SJCRH30 (cell line): Measurements from ENCODE around the gene FAM219A. TPM values are rescaled to one million over a fixed set of nuclear protein-coding genes. Genes with fewer than 3 reads are reported as not detected.

Source experiments
- DNase-seq, 2 experiments: peaks; one replicate each; pipeline ENCODE4 v3.0.0-alpha.2; 2015 to 2020
- H3K27ac ChIP-seq: fragments of 250-450 bp; sonication (Bioruptor Pico); 2 replicates; pipeline ENCODE4 v1.5.1; 2020; ENCODE audit warnings: mild to moderate bottlenecking, moderate library complexity
- H3K27me3 ChIP-seq: fragments of 250-450 bp; sonication (Bioruptor Pico); 2 replicates; pipeline ENCODE4 v1.5.1; 2020; ENCODE audit warnings: mild to moderate bottlenecking, moderate library complexity
- H3K36me3 ChIP-seq: fragments of 250-450 bp; sonication (Bioruptor Pico); 2 replicates; pipeline ENCODE4 v1.5.1; 2020; ENCODE audit warnings: mild to moderate bottlenecking, moderate library complexity
- H3K4me1 ChIP-seq: fragments of 250-450 bp; sonication (Bioruptor Pico); 2 replicates; pipeline ENCODE4 v1.5.1; 2020; ENCODE audit warnings: mild to moderate bottlenecking, moderate library complexity
- H3K4me3 ChIP-seq: fragments of 250-450 bp; sonication (Bioruptor Pico); 2 replicates; pipeline ENCODE4 v1.5.1; 2020; ENCODE audit warnings: mild to moderate bottlenecking, moderate library complexity
- H3K9me3 ChIP-seq: fragments of 250-450 bp; sonication (Bioruptor Pico); replicated peaks from 2 replicates; pipeline ENCODE4 v1.5.1; 2020; ENCODE audit warnings: mild to moderate bottlenecking, moderate library complexity
- total RNA-seq: library from RNA; depleted of rRNA; stranded (reverse); fragments of >200 nt; shearing (Covaris generic); gene quantifications from 2 replicates; pipeline ENCODE4 v1.2.3, GENCODE V29; 2014

FAM219A gene
- total RNA-seq, 1 experiment from 2014 or later: 4.7 TPM

GRCh38 chr9:34412336-34412735 is 46.0 kb downstream of the FAM219A start:
- no peaks in the 10 kb centered on the region for H3K36me3 ChIP-seq
- H3K4me1 ChIP-seq: no peaks in the 10 kb centered on the region
- H3K9me3 ChIP-seq: no peaks in the 10 kb centered on the region
- H3K4me3 ChIP-seq: no peak overlapping the region
- H3K27me3 ChIP-seq: no peaks in the 10 kb centered on the region
- no peak for DNase-seq
- H3K27ac ChIP-seq: no peak overlapping the region

DNA sequence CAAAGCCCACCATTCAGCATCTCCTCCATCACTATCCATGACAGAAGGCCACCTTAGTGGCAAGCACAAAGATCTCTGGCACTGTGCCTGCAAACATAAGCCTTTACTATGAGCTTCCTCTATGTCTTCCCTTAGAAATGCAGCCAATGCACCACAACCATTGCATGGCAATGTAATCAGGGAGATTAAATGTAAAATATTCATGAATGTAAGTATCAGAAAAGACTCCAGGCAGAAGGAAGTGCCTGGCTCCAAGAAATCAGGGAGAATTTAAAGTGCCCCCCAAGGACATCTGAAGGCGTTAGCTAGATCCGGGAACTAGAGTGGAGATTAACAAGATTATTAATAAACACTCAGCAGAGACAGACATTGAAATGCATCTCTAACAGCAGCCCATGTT is 49.2 kb downstream of the FAM219A start:
- no peak for DNase-seq
- Histone ChIP-seq H3K4me3 (no peak overlapping the region), H3K36me3 (no peaks in the 10 kb centered on the region), H3K27me3 (no peaks in the 10 kb centered on the region), H3K9me3 (no peaks in the 10 kb centered on the region), H3K27ac (no peak overlapping the region), H3K4me1 (no peaks in the 10 kb centered on the region)

DNA sequence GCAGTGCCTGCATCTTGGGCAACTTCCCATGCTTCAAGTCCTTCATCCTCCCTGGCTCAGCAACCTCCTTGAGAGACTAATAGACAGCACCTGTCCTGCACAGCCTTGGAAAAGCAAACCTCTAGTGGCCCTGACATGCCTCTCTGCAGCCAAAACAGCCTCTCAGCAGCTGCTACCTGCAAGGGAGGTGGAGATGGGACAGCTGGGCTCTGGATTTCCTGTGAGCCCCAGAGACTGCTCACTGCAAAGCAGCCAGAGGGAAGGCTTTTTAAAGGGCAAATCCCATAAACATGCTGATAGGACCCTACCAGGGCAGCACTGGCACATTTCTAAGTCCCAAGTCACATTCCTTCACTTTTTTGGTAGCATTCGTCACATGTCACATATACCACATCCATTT is 50.2 kb downstream of the FAM219A start:
- DNase-seq: no peak

DNA sequence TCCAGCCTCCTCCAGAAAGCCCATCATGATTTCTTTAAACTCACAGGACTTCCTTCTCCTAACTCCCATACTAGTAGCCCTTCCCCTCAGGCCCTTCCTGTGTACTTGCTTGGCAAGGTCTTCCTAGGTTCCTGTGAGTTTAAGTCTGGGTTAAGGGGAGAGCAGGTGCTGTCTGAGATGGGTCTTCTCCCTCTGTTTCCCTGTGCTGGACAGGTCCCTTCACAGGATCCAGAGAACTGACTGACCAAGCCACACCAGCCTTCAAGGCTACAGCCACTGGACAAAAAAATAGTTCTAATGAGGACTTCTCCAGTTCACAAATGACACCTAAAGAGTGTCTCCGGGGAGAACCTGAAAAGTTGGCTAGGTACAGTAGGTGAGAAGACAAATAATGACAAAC is 52.2 kb downstream of the FAM219A start:
- Histone ChIP-seq H3K9me3 (no peaks in the 10 kb centered on the region), H3K4me3 (no peak overlapping the region), H3K4me1 (no peaks in the 10 kb centered on the region), H3K27me3 (no peaks in the 10 kb centered on the region), H3K27ac (no peak overlapping the region), H3K36me3 (no peaks in the 10 kb centered on the region)
- DNase-seq: no peak

More for the DNA sequence above, 50.2 kb downstream of the FAM219A start:
- no peaks in the 10 kb centered on the region for H3K36me3 ChIP-seq
- no peak overlapping the region for H3K4me3 ChIP-seq
- H3K9me3 ChIP-seq: no peaks in the 10 kb centered on the region
- no peak overlapping the region for H3K27ac ChIP-seq
- H3K4me1 ChIP-seq: no peaks in the 10 kb centered on the region
- H3K27me3 ChIP-seq: no peaks in the 10 kb centered on the region

- no peaks in the 10 kb centered on the region for H3K4me1 ChIP-seq
- H3K4me3 ChIP-seq: no peak overlapping the region
- H3K27ac ChIP-seq: no peak overlapping the region
- H3K27me3 ChIP-seq: no peaks in the 10 kb centered on the region
- DNase-seq: no peak
- H3K9me3 ChIP-seq: no peaks in the 10 kb centered on the region
- no peaks in the 10 kb centered on the region for H3K36me3 ChIP-seq
Measured at GRCh38 chr9:34405719-34406118, 52.7 kb downstream of the FAM219A start.

- Histone ChIP-seq H3K27ac (no peak overlapping the region), H3K9me3 (no peaks in the 10 kb centered on the region), H3K27me3 (no peaks in the 10 kb centered on the region), H3K4me1 (no peaks in the 10 kb centered on the region), H3K4me3 (no peak overlapping the region), H3K36me3 (no peaks in the 10 kb centered on the region)
- DNase-seq: peak; percentile 61 to 79
Measured at GRCh38 chr9:34403554-34404380, 54.6 kb downstream of the FAM219A start.

- H3K4me3 ChIP-seq: no peak overlapping the region
- H3K4me1 ChIP-seq: no peaks in the 10 kb centered on the region
Measured at GRCh38 chr9:34400686-34401602, 57.4 kb downstream of the FAM219A start.

GRCh38 chr9:34400275-34400674 is 58.1 kb downstream of the FAM219A start:
- Histone ChIP-seq H3K36me3 (no peaks in the 10 kb centered on the region), H3K27me3 (no peaks in the 10 kb centered on the region), H3K9me3 (no peaks in the 10 kb centered on the region), H3K4me1 (no peaks in the 10 kb centered on the region), H3K4me3 (no peak overlapping the region), H3K27ac (no peak overlapping the region)
- DNase-seq: no peak

More at GRCh38 chr9:34400686-34401602, 57.4 kb downstream of the FAM219A start:
- Histone ChIP-seq H3K9me3 (no peaks in the 10 kb centered on the region), H3K27me3 (no peaks in the 10 kb centered on the region), H3K27ac (no peak overlapping the region), H3K36me3 (no peaks in the 10 kb centered on the region)
- DNase-seq: no peak

DNA sequence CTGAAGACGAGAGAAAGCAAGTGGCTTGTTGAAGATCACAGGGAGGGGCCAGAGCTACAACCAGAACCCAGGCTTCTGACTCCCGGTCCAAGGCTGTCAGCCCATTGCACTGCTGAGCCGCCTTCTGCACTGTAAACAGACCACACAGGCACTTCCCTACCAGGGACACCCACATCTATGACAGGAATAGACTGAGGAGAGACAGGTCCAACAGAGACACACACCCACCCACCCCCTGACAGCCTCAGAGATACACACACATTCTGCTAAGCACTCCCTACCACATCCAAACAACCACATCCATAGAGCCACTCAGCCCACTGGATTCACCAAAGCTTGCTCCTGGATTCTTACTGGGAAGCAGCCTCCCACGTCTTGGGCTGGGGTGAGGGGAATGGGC is 58.6 kb downstream of the FAM219A start:
- Histone ChIP-seq H3K4me1 (no peaks in the 10 kb centered on the region), H3K4me3 (no peak overlapping the region), H3K9me3 (no peaks in the 10 kb centered on the region), H3K36me3 (no peaks in the 10 kb centered on the region), H3K27ac (no peak overlapping the region), H3K27me3 (no peaks in the 10 kb centered on the region)
- DNase-seq: no peak

DNA sequence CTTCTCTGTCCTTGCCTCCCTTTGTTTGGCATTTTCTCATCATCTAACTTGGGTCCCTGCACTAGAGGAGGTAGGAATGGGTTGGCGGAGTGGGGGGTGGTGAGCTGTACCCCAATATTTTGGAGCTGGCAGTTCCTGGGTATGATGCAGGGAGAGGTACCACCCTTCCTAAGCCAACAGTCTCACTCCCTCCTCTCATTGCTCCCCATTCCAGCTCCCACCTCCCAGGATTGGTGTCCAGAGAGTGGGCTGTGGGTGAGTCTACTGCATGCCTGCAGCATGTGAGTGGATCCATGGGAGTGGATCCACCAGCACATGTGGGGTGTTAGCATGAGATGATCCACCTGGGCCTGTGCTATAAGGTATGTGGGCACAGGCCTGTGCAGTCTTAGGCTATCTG is 59.5 kb downstream of the FAM219A start:
- Histone ChIP-seq H3K27me3 (no peaks in the 10 kb centered on the region), H3K9me3 (no peaks in the 10 kb centered on the region), H3K36me3 (no peaks in the 10 kb centered on the region), H3K4me3 (no peak overlapping the region), H3K4me1 (no peaks in the 10 kb centered on the region), H3K27ac (no peak overlapping the region)
- no peak for DNase-seq

GRCh38 chr9:34396276-34397214 is 61.8 kb downstream of the FAM219A start:
- Histone ChIP-seq H3K4me1 (no peaks in the 10 kb centered on the region), H3K4me3 (no peak overlapping the region), H3K27ac (no peak overlapping the region), H3K36me3 (no peaks in the 10 kb centered on the region), H3K9me3 (no peaks in the 10 kb centered on the region), H3K27me3 (no peaks in the 10 kb centered on the region)
- DNase-seq: no peak

GRCh38 chr9:34392511-34392910 is 65.9 kb downstream of the FAM219A start:
- no peaks in the 10 kb centered on the region for H3K9me3 ChIP-seq
- DNase-seq: no peak
- no peaks in the 10 kb centered on the region for H3K4me1 ChIP-seq
- no peak overlapping the region for H3K27ac ChIP-seq
- no peaks in the 10 kb centered on the region for H3K27me3 ChIP-seq
- H3K36me3 ChIP-seq: no peaks in the 10 kb centered on the region
- no peak overlapping the region for H3K4me3 ChIP-seq

- Histone ChIP-seq H3K36me3 (no peaks in the 10 kb centered on the region), H3K27me3 (no peaks in the 10 kb centered on the region), H3K9me3 (no peaks in the 10 kb centered on the region), H3K4me3 (no peak overlapping the region), H3K27ac (no peak overlapping the region), H3K4me1 (no peaks in the 10 kb centered on the region)
- no peak for DNase-seq
Measured at GRCh38 chr9:34387239-34387638, 71.1 kb downstream of the FAM219A start.

DNA sequence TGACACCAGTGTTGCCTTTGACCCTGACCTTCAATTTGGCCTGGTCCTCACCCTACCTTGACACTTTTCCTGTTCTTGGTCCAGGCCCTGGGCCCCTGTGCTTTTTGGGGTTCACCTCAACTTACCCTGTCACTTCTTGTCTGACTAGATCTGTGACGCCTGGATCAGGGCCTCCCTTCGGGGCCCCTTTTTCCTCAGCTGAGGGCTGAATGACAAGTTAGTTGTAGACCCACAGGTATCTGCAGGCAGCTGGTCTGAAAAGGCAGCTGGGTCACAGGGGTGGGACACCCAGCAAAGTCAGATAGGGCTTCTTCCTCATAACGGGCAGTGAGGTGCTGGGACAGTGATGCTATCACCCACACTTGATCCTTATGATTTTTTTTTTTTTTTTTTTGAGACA is 71.7 kb downstream of the FAM219A start:
- Histone ChIP-seq H3K27ac (no peak overlapping the region), H3K4me1 (no peaks in the 10 kb centered on the region), H3K36me3 (no peaks in the 10 kb centered on the region), H3K9me3 (no peaks in the 10 kb centered on the region), H3K27me3 (no peaks in the 10 kb centered on the region), H3K4me3 (no peak overlapping the region)
- no peak for DNase-seq
